Uterus (tissue), 2 donors: ENCODE measurements around the gene APPBP2.

Experiments
- CTCF ChIP-seq, 4 experiments: fragments of 200-600 bp in 2 of 4; fragments of 450-650 bp in 2 of 4; sonication (generic) in 2 of 4; IDR thresholded peaks; one replicate each; pipeline ENCODE4 v1.5.1; 2016 to 2019; ENCODE audit warnings: antibody characterized with exemption in 4 of 4, mild to moderate bottlenecking in 2 of 4, moderate library complexity in 1 of 4
- POLR2A ChIP-seq, 2 donors: fragments of 450-650 bp; IDR thresholded peaks; one replicate each; pipeline ENCODE4 v1.6.1; 2016; ENCODE audit warnings: antibody characterized with exemption in 2 of 2, mild to moderate bottlenecking in 1 of 2, moderate library complexity in 1 of 2

DNA sequence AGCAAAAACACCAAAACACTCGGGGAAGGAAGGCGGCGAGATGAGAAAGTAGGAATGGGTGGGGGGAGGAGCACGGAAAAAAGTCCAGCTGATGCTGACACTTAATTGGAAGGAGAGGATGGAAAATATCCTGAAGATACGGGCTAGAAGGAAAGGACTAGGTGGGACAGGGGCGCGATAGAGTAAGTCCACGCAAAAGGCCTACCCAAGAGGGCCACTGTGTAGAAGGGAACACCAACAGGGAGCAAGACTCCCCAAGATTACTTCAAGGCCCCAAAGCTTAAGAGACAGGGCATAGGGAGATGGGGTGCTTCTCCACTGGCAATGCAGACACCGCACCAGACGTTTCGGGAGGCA is 736 bp downstream of the APPBP2 start:
- TF ChIP-seq CTCF (IDR thresholded peaks at IDR 0.05) (no peak), POLR2A (IDR thresholded peaks at IDR 0.05) (no peak)
